Omental fat pad (tissue), 4 donors: ENCODE results near the gene PDE11A. TPM values are rescaled to one million over a fixed set of nuclear protein-coding genes. Genes with fewer than 3 reads are reported as not detected.
"Not testable (repeated sequence)": the region's sequence is repeated elsewhere in the genome, so short reads cannot be mapped to it uniquely, and the experiment has no call there.

Experiments used
- ATAC-seq: fragments of 150-250 bp; one replicate; pipeline ENCODE4 v1.9.1; 2016; ENCODE audit warnings: mild to moderate bottlenecking, moderate library complexity; ENCODE audit not compliant: low FRiP score
- DNase-seq: peaks from one replicate; pipeline ENCODE4 v3.0.0-alpha.2; 2019; ENCODE audit warnings: low spot score
- total RNA-seq, 4 donors: library from RNA; depleted of rRNA; stranded (reverse); fragments of >200 nt; gene quantifications; one replicate each; pipeline ENCODE4 v1.1.0, GENCODE V29; 2016
- TF ChIP-seq, protein P1 (sequence below), 3 donors: fragments of 450-650 bp; IDR thresholded peaks; one replicate each; pipeline ENCODE4 v1.5.1; 2016 to 2017; ENCODE audit warnings: antibody characterized with exemption in 3 of 3, mild to moderate bottlenecking in 3 of 3, moderate library complexity in 2 of 3

PDE11A gene
- total RNA-seq, 4 donors from 2014 or later: 0.16 to 0.65 TPM; not detected in 2

DNA sequence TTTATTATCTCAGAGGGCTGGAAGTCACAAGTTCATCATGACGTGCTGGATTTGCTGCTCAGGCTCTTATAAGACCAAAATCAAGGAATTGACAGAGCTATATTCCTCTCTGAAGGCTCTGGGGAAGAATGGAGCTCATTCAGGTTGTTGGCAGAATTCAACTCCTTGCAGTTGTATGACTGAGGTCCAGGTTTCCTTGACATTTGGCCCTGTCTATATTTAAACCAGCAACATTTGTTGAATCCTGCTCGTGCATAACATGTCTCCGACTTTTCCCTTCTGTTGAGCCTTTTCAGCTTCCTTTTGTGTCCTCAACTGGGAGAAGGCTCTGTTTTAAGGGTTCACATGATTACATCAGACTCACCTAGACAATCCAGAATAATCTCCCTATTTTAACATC lies 203.4 kb downstream of the PDE11A start:
- TF ChIP-seq, protein P1, sequence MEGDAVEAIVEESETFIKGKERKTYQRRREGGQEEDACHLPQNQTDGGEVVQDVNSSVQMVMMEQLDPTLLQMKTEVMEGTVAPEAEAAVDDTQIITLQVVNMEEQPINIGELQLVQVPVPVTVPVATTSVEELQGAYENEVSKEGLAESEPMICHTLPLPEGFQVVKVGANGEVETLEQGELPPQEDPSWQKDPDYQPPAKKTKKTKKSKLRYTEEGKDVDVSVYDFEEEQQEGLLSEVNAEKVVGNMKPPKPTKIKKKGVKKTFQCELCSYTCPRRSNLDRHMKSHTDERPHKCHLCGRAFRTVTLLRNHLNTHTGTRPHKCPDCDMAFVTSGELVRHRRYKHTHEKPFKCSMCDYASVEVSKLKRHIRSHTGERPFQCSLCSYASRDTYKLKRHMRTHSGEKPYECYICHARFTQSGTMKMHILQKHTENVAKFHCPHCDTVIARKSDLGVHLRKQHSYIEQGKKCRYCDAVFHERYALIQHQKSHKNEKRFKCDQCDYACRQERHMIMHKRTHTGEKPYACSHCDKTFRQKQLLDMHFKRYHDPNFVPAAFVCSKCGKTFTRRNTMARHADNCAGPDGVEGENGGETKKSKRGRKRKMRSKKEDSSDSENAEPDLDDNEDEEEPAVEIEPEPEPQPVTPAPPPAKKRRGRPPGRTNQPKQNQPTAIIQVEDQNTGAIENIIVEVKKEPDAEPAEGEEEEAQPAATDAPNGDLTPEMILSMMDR (IDR thresholded peaks at IDR 0.05): no peak
- DNase-seq: no peak
- no peak for ATAC-seq

GRCh38 chr2:177868806-177869205 lies 203.8 kb downstream of the PDE11A start:
- ATAC-seq (no peak), DNase-seq (no peak)
- TF ChIP-seq, protein P1 (IDR thresholded peaks at IDR 0.05): no peak

- no peak for ATAC-seq
Observed at GRCh38 chr2:177857538-177857937, 215.0 kb downstream of the PDE11A start.

DNA sequence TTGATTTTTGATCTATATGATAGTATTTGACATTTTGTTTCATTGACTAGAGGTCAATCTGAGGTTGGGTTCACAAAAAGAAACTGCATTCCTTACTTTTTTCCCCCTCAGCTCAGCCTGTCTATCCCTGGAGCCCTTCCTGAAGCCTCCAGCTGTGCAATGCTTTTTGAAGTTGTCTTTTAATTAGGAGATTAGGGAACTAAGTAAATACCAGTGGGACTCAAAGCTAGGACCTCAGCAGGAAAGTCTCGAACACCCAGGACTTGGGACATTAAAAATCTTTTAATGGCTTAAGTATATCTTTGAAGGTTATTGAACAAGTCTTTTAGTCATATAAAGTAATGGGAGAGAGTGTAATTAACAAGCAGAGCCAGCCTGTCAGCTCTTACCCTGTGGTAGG lies 220.2 kb downstream of the PDE11A start:
- no peak for DNase-seq
- TF ChIP-seq, protein P1 (IDR thresholded peaks at IDR 0.05): no peak
- ATAC-seq: no peak

More at GRCh38 chr2:177857538-177857937, 215.0 kb downstream of the PDE11A start:
- DNase-seq: no peak
- TF ChIP-seq, protein P1 (IDR thresholded peaks at IDR 0.05): no peak

- no peak for ATAC-seq
- DNase-seq: no peak
- TF ChIP-seq, protein P1 (IDR thresholded peaks at IDR 0.05): no peak
Observed at GRCh38 chr2:177843188-177843587, 229.4 kb downstream of the PDE11A start.

- TF ChIP-seq, protein P1 (IDR thresholded peaks at IDR 0.05): no peak
- no peak for DNase-seq
- no peak for ATAC-seq
Observed at GRCh38 chr2:177842243-177842642, 230.3 kb downstream of the PDE11A start.

- ATAC-seq, DNase-seq: not testable (repeated sequence)
Observed at GRCh38 chr2:177835418-177836204, 237.0 kb downstream of the PDE11A start.
